GM23338 (cell line): ENCODE data around the gene SIPA1. TPM values are rescaled to one million over a fixed set of nuclear protein-coding genes. Genes with fewer than 3 reads are reported as not detected.
A peak's percentile ranks its signal among the peaks of the same experiment; 100 is the strongest.

ENCODE experiments used
- ATAC-seq: fragments of 200-7000 bp; cut with Tn5 transposase; 3 replicates; pipeline ENCODE4 v1.9.1; 2020
- DNase-seq: peaks from one replicate; pipeline ENCODE4 v3.0.0-alpha.2; 2015; ENCODE audit warnings: low spot score
- H2AFZ ChIP-seq: fragments of 200-600 bp; sonication (generic); 2 replicates; pipeline ENCODE4 v1.8.0; 2016; ENCODE audit warnings: antibody characterized with exemption, mild to moderate bottlenecking, moderate library complexity
- H3F3A ChIP-seq: fragments of 200-600 bp; sonication (generic); replicated peaks from 2 replicates; pipeline ENCODE4 v1.8.0; 2017; ENCODE audit warnings: antibody characterized with exemption, mixed run types, low read depth
- H3K27ac ChIP-seq: fragments of 200-600 bp; sonication (generic); 2 replicates; pipeline ENCODE4 v1.6.1; 2016; ENCODE audit warnings: low read depth
- H3K27me3 ChIP-seq: fragments of 200-600 bp; sonication (generic); 2 replicates; pipeline ENCODE4 v1.8.0; 2016; ENCODE audit warnings: mild to moderate bottlenecking, mixed run types, moderate library complexity; ENCODE audit not compliant: insufficient read depth
- H3K36me3 ChIP-seq: fragments of 200-600 bp; sonication (generic); 2 replicates; pipeline ENCODE4 v1.8.0; 2016; ENCODE audit warnings: mild to moderate bottlenecking; ENCODE audit not compliant: insufficient read depth
- H3K4me1 ChIP-seq: fragments of 200-600 bp; sonication (generic); 2 replicates; pipeline ENCODE4 v1.8.0; 2016; ENCODE audit warnings: mild to moderate bottlenecking, moderate library complexity; ENCODE audit not compliant: insufficient read depth
- H3K4me2 ChIP-seq: fragments of 200-600 bp; sonication (generic); 2 replicates; pipeline ENCODE4 v1.7.1; 2017; ENCODE audit warnings: mixed run types
- H3K4me3 ChIP-seq: fragments of 200-600 bp; sonication (generic); 2 replicates; pipeline ENCODE4 v1.6.1; 2016; ENCODE audit warnings: mixed run types
- H3K79me2 ChIP-seq: fragments of 200-600 bp; sonication (generic); replicated peaks from 2 replicates; pipeline ENCODE4 v1.8.0; 2017; ENCODE audit warnings: mild to moderate bottlenecking; ENCODE audit not compliant: insufficient read depth
- H3K9me2 ChIP-seq: fragments of 200-600 bp; sonication (generic); 2 replicates; pipeline ENCODE4 v1.8.0; 2017; ENCODE audit not compliant: insufficient read depth
- H4K20me1 ChIP-seq: fragments of 200-600 bp; sonication (generic); replicated peaks from 2 replicates; pipeline ENCODE4 v1.8.0; 2017; ENCODE audit warnings: mild to moderate bottlenecking; ENCODE audit not compliant: insufficient read depth
- H3K27ac Mint-ChIP-seq: 2 replicates; pipeline ENCODE4 v1.8.0; 2020; ENCODE audit warnings: inconsistent platforms, mild to moderate bottlenecking, moderate library complexity, mixed read lengths
- H3K27me3 Mint-ChIP-seq: 3 replicates; pipeline ENCODE4 v1.8.0; 2022; ENCODE audit warnings: low read depth, mild to moderate bottlenecking, moderate library complexity, mixed read lengths, inconsistent platforms; ENCODE audit not compliant: insufficient read depth, poor library complexity
- H3K36me3 Mint-ChIP-seq: 3 replicates; pipeline ENCODE4 v1.8.0; 2021; ENCODE audit warnings: low read depth, mild to moderate bottlenecking, inconsistent platforms, moderate library complexity, mixed read lengths
- H3K4me1 Mint-ChIP-seq: 3 replicates; pipeline ENCODE4 v1.8.0; 2020; ENCODE audit warnings: mild to moderate bottlenecking, inconsistent platforms, mixed read lengths
- H3K4me3 Mint-ChIP-seq: 3 replicates; pipeline ENCODE4 v1.8.0; 2021; ENCODE audit warnings: moderate library complexity, mild to moderate bottlenecking, inconsistent platforms, mixed read lengths
- H3K9me3 Mint-ChIP-seq: 3 replicates; pipeline ENCODE4 v1.8.0; 2020; ENCODE audit warnings: moderate library complexity, mild to moderate bottlenecking, inconsistent platforms, mixed read lengths
- CREB1 ChIP-seq: fragments of 250-450 bp; sonication (Bioruptor Pico); IDR thresholded peaks from 2 replicates; pipeline ENCODE4 v1.5.0; 2020; ENCODE audit warnings: low read depth, mild to moderate bottlenecking, moderate library complexity
- EZH2 ChIP-seq: fragments of 200-600 bp; sonication (generic); IDR thresholded peaks from one replicate; pipeline ENCODE4 v1.8.0; 2017; ENCODE audit warnings: antibody characterized with exemption, mild to moderate bottlenecking, low read depth; ENCODE audit not compliant: unreplicated experiment
- EZH2phosphoT487 ChIP-seq: fragments of 200-600 bp; sonication (generic); IDR thresholded peaks from one replicate; pipeline ENCODE4 v1.8.1; 2018; ENCODE audit warnings: antibody characterized with exemption; ENCODE audit not compliant: unreplicated experiment
- JUNB ChIP-seq: IDR thresholded peaks from one replicate; pipeline ENCODE4 v1.6.1; 2016; ENCODE audit warnings: antibody characterized with exemption; ENCODE audit not compliant: unreplicated experiment
- NANOG ChIP-seq: IDR thresholded peaks from 2 replicates; pipeline ENCODE4 v1.6.1; 2016; ENCODE audit warnings: antibody characterized with exemption, borderline replicate concordance
- POLR2AphosphoS5 ChIP-seq: IDR thresholded peaks from 2 replicates; pipeline ENCODE4 v1.6.1; 2016; ENCODE audit warnings: antibody characterized with exemption, low read depth
- STAT1 ChIP-seq: IDR thresholded peaks from one replicate; pipeline ENCODE4 v1.6.1; 2016; ENCODE audit warnings: antibody characterized with exemption; ENCODE audit not compliant: unreplicated experiment
- ZNF114 ChIP-seq: fragments of 250-450 bp; sonication (Bioruptor Pico); IDR thresholded peaks from 2 replicates; pipeline ENCODE4 v1.5.0; 2020; ENCODE audit warnings: mild to moderate bottlenecking, moderate library complexity
- ZNF331 ChIP-seq: fragments of 250-450 bp; sonication (Bioruptor Pico); IDR thresholded peaks from 2 replicates; pipeline ENCODE4 v1.5.0; 2020; ENCODE audit warnings: low read depth, mild to moderate bottlenecking, moderate library complexity
- ZNF462 ChIP-seq: fragments of 250-450 bp; sonication (Bioruptor Pico); IDR thresholded peaks from 2 replicates; pipeline ENCODE4 v1.5.0; 2020; ENCODE audit warnings: mild to moderate bottlenecking, moderate library complexity
- polyA plus RNA-seq: library from polyadenylated mRNA; unstranded; fragments of >200 nt; fragmentation: Nextera tagmentation; extraction: Ambion mirVana; gene quantifications from 2 replicates; pipeline ENCODE4 v1.2.1, GENCODE V29; 2016
- total RNA-seq: library from RNA; depleted of rRNA; stranded (reverse); fragments of >200 nt; shearing (Covaris generic); gene quantifications from 2 replicates; pipeline ENCODE4 v1.2.3, GENCODE V29; 2014
- TF ChIP-seq, protein P1 (sequence below), 2 experiments: fragments of 200-600 bp in 1 of 2; sonication (generic) in 1 of 2; conservative IDR thresholded peaks; 2 replicates each; pipeline versions ENCODE4 v1.5.1 to v1.6.1; 2016 to 2017; ENCODE audit warnings: antibody characterized with exemption in 2 of 2, low read depth in 2 of 2, mild to moderate bottlenecking in 2 of 2, moderate library complexity in 1 of 2
- TF ChIP-seq, protein P2 (sequence below): IDR thresholded peaks from 2 replicates; pipeline ENCODE4 v1.6.1; 2016; ENCODE audit warnings: antibody characterized with exemption
- TF ChIP-seq, protein P3 (sequence below): IDR thresholded peaks from one replicate; pipeline ENCODE4 v1.6.1; 2018; ENCODE audit warnings: antibody characterized with exemption; ENCODE audit not compliant: unreplicated experiment

The SIPA1 gene
- total and polyA plus RNA-seq, 2 experiments from 2014 or later, result 50.1 to 54.6 TPM

DNA sequence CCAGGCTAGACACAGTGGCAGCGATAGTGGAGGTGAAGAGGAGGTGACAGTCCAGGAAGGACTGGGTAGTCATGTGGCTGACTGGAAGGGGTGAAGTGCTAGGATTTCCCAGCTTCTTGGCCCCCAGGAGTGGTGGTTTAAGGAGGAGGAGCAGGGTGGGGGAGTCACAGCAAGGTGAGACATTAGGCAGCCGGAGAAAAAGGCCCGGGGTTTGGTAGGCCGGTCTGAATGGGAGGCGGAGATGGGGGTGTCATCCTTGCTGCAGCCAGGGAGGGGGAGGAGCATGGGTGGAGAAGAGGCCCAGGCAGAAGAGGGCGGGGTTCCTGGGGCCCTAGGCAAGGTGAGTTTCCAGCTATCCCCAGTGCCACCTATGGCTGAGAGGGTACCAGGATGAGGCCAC, 6.1 kb downstream of the SIPA1 start:
- Mint-ChIP-seq H3K27ac (0 out of 2 replicates have a peak overlapping the region, but pooled peaks have one; percentile 15), H3K9me3 (no peaks in the 10 kb centered on the region), H3K4me1 (peaks cover 33% of the 10 kb centered on the region), H3K27me3 (peaks cover 27% of the 10 kb centered on the region), H3K4me3 (peak overlapping the region; percentile 64; the same call in 1 of the 3 replicates), H3K36me3 (no peaks in the 10 kb centered on the region; the same call in 2 of the 3 replicates)
- Histone ChIP-seq H3K9me2 (no peaks in the 10 kb centered on the region), H3K4me1 (peaks cover 33% of the 10 kb centered on the region), H3K4me2 (peak overlapping the region; percentile 94), H3K36me3 (no peaks in the 10 kb centered on the region), H3K79me2 (no peaks in the 10 kb centered on the region; the same call in 1 of the 2 replicates), H4K20me1 (no peaks in the 10 kb centered on the region), H3K27ac (no peak overlapping the region), H3K27me3 (no peaks in the 10 kb centered on the region), H3K4me3 (peak overlapping the region; percentile 87), H3F3A (peaks cover 14% of the 10 kb centered on the region; the same call in 1 of the 2 replicates), H2AFZ (no peak overlapping the region)
- peak; percentile 22 for ATAC-seq
- peak; percentile 73 for DNase-seq
- TF ChIP-seq ZNF462 (CRISPR knock-in tag) (no peak), CREB1 (no peak), EZH2phosphoT487 (no peak), NANOG (no peak), POLR2AphosphoS5 (no peak), JUNB (no peak), EZH2 (no peak), ZNF114 (CRISPR knock-in tag) (no peak), STAT1 (no peak), ZNF331 (CRISPR knock-in tag) (no peak)
- TF ChIP-seq, protein P1, sequence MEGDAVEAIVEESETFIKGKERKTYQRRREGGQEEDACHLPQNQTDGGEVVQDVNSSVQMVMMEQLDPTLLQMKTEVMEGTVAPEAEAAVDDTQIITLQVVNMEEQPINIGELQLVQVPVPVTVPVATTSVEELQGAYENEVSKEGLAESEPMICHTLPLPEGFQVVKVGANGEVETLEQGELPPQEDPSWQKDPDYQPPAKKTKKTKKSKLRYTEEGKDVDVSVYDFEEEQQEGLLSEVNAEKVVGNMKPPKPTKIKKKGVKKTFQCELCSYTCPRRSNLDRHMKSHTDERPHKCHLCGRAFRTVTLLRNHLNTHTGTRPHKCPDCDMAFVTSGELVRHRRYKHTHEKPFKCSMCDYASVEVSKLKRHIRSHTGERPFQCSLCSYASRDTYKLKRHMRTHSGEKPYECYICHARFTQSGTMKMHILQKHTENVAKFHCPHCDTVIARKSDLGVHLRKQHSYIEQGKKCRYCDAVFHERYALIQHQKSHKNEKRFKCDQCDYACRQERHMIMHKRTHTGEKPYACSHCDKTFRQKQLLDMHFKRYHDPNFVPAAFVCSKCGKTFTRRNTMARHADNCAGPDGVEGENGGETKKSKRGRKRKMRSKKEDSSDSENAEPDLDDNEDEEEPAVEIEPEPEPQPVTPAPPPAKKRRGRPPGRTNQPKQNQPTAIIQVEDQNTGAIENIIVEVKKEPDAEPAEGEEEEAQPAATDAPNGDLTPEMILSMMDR (conservative IDR thresholded peaks at IDR 0.05; ENCODE audit: low read depth in 2 of 2), result no peak
- TF ChIP-seq, protein P2, sequence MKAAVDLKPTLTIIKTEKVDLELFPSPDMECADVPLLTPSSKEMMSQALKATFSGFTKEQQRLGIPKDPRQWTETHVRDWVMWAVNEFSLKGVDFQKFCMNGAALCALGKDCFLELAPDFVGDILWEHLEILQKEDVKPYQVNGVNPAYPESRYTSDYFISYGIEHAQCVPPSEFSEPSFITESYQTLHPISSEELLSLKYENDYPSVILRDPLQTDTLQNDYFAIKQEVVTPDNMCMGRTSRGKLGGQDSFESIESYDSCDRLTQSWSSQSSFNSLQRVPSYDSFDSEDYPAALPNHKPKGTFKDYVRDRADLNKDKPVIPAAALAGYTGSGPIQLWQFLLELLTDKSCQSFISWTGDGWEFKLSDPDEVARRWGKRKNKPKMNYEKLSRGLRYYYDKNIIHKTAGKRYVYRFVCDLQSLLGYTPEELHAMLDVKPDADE, result no peak
- TF ChIP-seq, protein P3, sequence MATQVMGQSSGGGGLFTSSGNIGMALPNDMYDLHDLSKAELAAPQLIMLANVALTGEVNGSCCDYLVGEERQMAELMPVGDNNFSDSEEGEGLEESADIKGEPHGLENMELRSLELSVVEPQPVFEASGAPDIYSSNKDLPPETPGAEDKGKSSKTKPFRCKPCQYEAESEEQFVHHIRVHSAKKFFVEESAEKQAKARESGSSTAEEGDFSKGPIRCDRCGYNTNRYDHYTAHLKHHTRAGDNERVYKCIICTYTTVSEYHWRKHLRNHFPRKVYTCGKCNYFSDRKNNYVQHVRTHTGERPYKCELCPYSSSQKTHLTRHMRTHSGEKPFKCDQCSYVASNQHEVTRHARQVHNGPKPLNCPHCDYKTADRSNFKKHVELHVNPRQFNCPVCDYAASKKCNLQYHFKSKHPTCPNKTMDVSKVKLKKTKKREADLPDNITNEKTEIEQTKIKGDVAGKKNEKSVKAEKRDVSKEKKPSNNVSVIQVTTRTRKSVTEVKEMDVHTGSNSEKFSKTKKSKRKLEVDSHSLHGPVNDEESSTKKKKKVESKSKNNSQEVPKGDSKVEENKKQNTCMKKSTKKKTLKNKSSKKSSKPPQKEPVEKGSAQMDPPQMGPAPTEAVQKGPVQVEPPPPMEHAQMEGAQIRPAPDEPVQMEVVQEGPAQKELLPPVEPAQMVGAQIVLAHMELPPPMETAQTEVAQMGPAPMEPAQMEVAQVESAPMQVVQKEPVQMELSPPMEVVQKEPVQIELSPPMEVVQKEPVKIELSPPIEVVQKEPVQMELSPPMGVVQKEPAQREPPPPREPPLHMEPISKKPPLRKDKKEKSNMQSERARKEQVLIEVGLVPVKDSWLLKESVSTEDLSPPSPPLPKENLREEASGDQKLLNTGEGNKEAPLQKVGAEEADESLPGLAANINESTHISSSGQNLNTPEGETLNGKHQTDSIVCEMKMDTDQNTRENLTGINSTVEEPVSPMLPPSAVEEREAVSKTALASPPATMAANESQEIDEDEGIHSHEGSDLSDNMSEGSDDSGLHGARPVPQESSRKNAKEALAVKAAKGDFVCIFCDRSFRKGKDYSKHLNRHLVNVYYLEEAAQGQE, result no peak
